PC-9 (cell line): ENCODE measurements around the gene CMTM3. TPM values are rescaled to one million over a fixed set of nuclear protein-coding genes. Genes with fewer than 3 reads are reported as not detected.

ENCODE experiments used
- Bru-seq: library from RNA; stranded (reverse); fragments of 400-500 nt; gene quantifications from one replicate; lab custom pipeline; 2021; lab: Mats Ljungman, UMichigan
- BruChase-seq, 2 experiments: library from RNA; stranded (reverse); fragments of 400-500 nt; gene quantifications; one replicate each; lab custom pipeline; 2021; lab: Mats Ljungman, UMichigan
- BruUV-seq: library from RNA; stranded (reverse); fragments of 400-500 nt; replicated peaks from 2 replicates; lab custom pipeline; 2021; lab: Mats Ljungman, UMichigan
- CTCF ChIA-PET: fragments of 300-600 bp; sonication (Branson Sonifier 250); formaldehyde crosslinking; loops from one replicate; lab custom pipeline; 2022; ENCODE audit warnings: antibody characterized with exemption; lab: Charles Lee
- POLR2A ChIA-PET: fragments of 300-600 bp; sonication (Branson Sonifier 250); formaldehyde crosslinking; loops from one replicate; lab custom pipeline; 2022; ENCODE audit warnings: antibody characterized with exemption; ENCODE audit not compliant: unreplicated experiment; lab: Charles Lee
- DNase-seq, 2 experiments: peaks; one replicate each; pipeline versions ENCODE4 v3.0.0 to v3.0.0-alpha.2; 2015 to 2022; ENCODE audit warnings: mixed read lengths in 1 of 2
- H2AFZ ChIP-seq: fragments of 200-600 bp; sonication (generic); 2 replicates; pipeline ENCODE4 v1.8.1; 2017; ENCODE audit warnings: antibody characterized with exemption
- H3F3A ChIP-seq: fragments of 200-600 bp; sonication (generic); 2 replicates; pipeline ENCODE4 v1.8.1; 2017; ENCODE audit warnings: antibody characterized with exemption, mild to moderate bottlenecking, low read depth; ENCODE audit not compliant: insufficient read depth
- H3K27ac ChIP-seq: fragments of 200-600 bp; sonication (generic); 2 replicates; pipeline ENCODE4 v1.6.1; 2016; ENCODE audit warnings: mixed run types
- H3K27me3 ChIP-seq: fragments of 200-600 bp; sonication (generic); 2 replicates; pipeline ENCODE4 v1.6.1; 2016; ENCODE audit warnings: low read depth, mixed run types; ENCODE audit not compliant: insufficient read depth
- H3K36me3 ChIP-seq: fragments of 200-600 bp; sonication (generic); 2 replicates; pipeline ENCODE4 v1.6.1; 2016; ENCODE audit warnings: low read depth, mixed run types
- H3K4me1 ChIP-seq: fragments of 200-600 bp; sonication (generic); replicated peaks from 2 replicates; pipeline ENCODE4 v1.6.1; 2016; ENCODE audit warnings: mixed run types; ENCODE audit not compliant: insufficient read depth
- H3K4me2 ChIP-seq: fragments of 200-600 bp; sonication (generic); 2 replicates; pipeline ENCODE4 v1.6.1; 2017; ENCODE audit warnings: mixed run types
- H3K4me3 ChIP-seq: fragments of 200-600 bp; sonication (generic); 2 replicates; pipeline ENCODE4 v1.6.1; 2016; ENCODE audit warnings: mixed run types
- H3K79me2 ChIP-seq: fragments of 200-600 bp; sonication (generic); 2 replicates; pipeline ENCODE4 v1.6.1; 2017; ENCODE audit warnings: low read depth, mixed run types
- H3K9me2 ChIP-seq: fragments of 200-600 bp; sonication (generic); 2 replicates; pipeline ENCODE4 v1.8.1; 2017; ENCODE audit warnings: mild to moderate bottlenecking; ENCODE audit not compliant: insufficient read depth
- H3K9me3 ChIP-seq: fragments of 200-600 bp; sonication (generic); 2 replicates; pipeline ENCODE4 v1.8.1; 2016; ENCODE audit warnings: low read depth; ENCODE audit not compliant: insufficient read depth
- H4K20me1 ChIP-seq: fragments of 200-600 bp; sonication (generic); 2 replicates; pipeline ENCODE4 v1.8.1; 2017; ENCODE audit not compliant: insufficient read depth
- CTCF ChIP-seq: fragments of 200-600 bp; sonication (generic); conservative IDR thresholded peaks from 2 replicates; pipeline ENCODE4 v1.6.1; 2017; ENCODE audit warnings: mixed run types, antibody characterized with exemption, mild to moderate bottlenecking, moderate library complexity
- EZH2 ChIP-seq: fragments of 200-600 bp; sonication (generic); IDR thresholded peaks from 2 replicates; pipeline ENCODE4 v1.8.0; 2017; ENCODE audit warnings: antibody characterized with exemption, low read depth
- intact Hi-C: fragments of 100-400 bp; cut with micrococcal nuclease; formaldehyde crosslinking; loops from one replicate; pipeline ENCODE4 v1.10.0; 2022; ENCODE audit not compliant: unreplicated experiment
- long read RNA-seq: library from polyadenylated mRNA; stranded (forward); transcript quantifications from one replicate; pipeline ENCODE4 v2.0.0, GENCODE V29; 2022
- total RNA-seq: library from RNA; stranded (reverse); gene quantifications from 2 replicates; pipeline ENCODE4 v1.2.3, GENCODE V29; 2021

The CMTM3 gene
- total RNA-seq: 32.0 and 33.1 TPM in 2 replicates
- Bru-seq, nascent RNA: percentile 60 among the genes with signal in this experiment
- percentile 72 among the genes with signal in this experiment for BruChase-seq, experiment 1, labeled RNA remaining after a 2-hour chase
- BruChase-seq, experiment 2, labeled RNA remaining after a 6-hour chase: percentile 90 among the genes with signal in this experiment
- long read RNA-seq, transcript CMTM3-214 (5 exons, 1,934 nt): major isoform, 51 of 228 reads
- long read RNA-seq, partial matches to known transcripts: 1 of 228 reads
- long read RNA-seq, other reads (novel, unspliced or antisense): 168 of 228 reads

- Histone ChIP-seq H3K27ac (no peak within 1 kb of the TSS), H3K79me2 (no peaks in the 10 kb centered on the region), H3K4me3 (peak within 1 kb of the TSS; percentile 80), H3K9me3 (no peaks in the 10 kb centered on the region), H2AFZ (peak within 1 kb of the TSS; percentile 70), H3K4me2 (peak within 1 kb of the TSS; percentile 78), H3K4me1 (peaks cover 14% of the 10 kb centered on the region), H3K27me3 (no peaks in the 10 kb centered on the region), H4K20me1 (0 out of 2 replicates have a peak, but pooled peaks cover 4% of the 10 kb centered on the region), H3K9me2 (no peaks in the 10 kb centered on the region), H3F3A (peaks cover 23% of the 10 kb centered on the region; the same call in 1 of the 2 replicates), H3K36me3 (no peaks in the 10 kb centered on the region)
- CTCF ChIA-PET: no interaction called here
- intact Hi-C loops: loop anchor here (1.0 to 5.0 kb wide), 5 partner anchors 52 to 196 kb away; partner anchors contain the start of genes CKLF and TK2
- POLR2A ChIA-PET: interaction anchor here (0.6 to 0.7 kb wide), 3 partner anchors 35 to 276 kb away, joined by 6 to 16 read pairs (median 9); no protein-coding TSS in a partner anchor
- peak in 1 of 2 experiments; percentile 62 for DNase-seq
- BruUV-seq: no TSS peak
- peak; percentile 70 for TF ChIP-seq CTCF
- TF ChIP-seq EZH2: no peak
These were observed at the start of gene CMTM3 for GRCh38 chr16:66604376-66605176. TSS of gene CMTM3 (plus strand) at chr16:66604704. CDS start at chr16:66604806, 102 bp downstream.

GRCh38 chr16:66560107-66560506, 44.4 kb upstream of the CMTM3 start:
- POLR2A ChIA-PET: no interaction called here
- H3K4me1 ChIP-seq: no peaks in the 10 kb centered on the region
- no peaks in the 10 kb centered on the region for H3K9me3 ChIP-seq
- H3K9me2 ChIP-seq: no peaks in the 10 kb centered on the region
- intact Hi-C loops: no loop called here
- BruUV-seq: no TSS peak
- no peaks in the 10 kb centered on the region for H3K27me3 ChIP-seq
- H3F3A ChIP-seq: no peaks in the 10 kb centered on the region
- no peaks in the 10 kb centered on the region; the same call in 1 of the 2 replicates for H3K79me2 ChIP-seq
- no peak for TF ChIP-seq CTCF
- no peak for TF ChIP-seq EZH2
- no peak overlapping the region for H3K4me3 ChIP-seq
- H3K27ac ChIP-seq: no peak overlapping the region
- H3K4me2 ChIP-seq: no peak overlapping the region
- H2AFZ ChIP-seq: no peak overlapping the region
- H4K20me1 ChIP-seq: no peaks in the 10 kb centered on the region
- DNase-seq: no peak
- CTCF ChIA-PET: interaction anchor here (0.6 kb wide), 1 partner anchor 35 kb away, joined by 3 read pairs; no protein-coding TSS in a partner anchor
- H3K36me3 ChIP-seq: 0 out of 2 replicates have a peak, but pooled peaks cover 15% of the 10 kb centered on the region
